Dedifferentiated amniotic fluid mesenchymal stem cell (primary cell): ENCODE data around the gene HOXA4.

Source experiments
- DNase-seq: peaks from one replicate; pipeline ENCODE4 v3.0.0-alpha.2; 2016; ENCODE audit errors: extremely low spot score

HOXA4 gene

DNA sequence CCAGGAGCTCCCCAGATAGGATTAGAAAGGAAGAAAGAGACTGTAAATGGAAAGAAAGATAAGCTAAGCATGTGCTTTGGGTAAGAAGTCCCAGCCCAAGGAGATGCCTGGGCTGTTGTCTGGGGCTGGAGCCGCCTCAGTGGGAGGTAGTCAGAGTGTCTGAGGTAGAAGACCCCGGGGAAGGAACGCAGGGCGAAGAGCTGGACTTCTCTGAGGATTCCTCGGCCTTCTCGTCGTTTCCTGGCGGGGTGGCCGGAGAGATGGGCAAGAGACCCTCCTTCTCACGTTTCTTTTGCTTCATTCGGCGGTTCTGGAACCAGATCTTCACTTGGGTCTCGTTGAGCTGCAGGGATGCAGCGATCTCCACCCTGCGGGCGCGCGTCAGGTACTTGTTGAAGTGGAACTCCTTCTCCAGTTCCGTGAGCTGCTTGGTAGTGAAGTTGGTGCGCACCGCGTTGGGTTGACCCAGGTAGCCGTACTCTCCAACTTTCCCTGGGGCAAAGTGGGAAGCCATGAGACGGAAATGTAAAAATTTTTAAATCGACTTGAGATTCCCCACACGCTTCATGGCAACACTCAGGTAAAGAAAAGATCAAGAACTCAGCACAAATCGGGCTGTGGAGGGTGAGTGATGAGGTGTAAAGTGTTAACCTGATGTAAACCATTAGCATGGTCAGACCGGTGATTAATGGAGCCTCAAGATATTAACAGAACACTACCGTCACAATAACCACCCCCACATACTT lies 36.1 kb downstream of the HOXA4 start:
- no peak for DNase-seq

DNA sequence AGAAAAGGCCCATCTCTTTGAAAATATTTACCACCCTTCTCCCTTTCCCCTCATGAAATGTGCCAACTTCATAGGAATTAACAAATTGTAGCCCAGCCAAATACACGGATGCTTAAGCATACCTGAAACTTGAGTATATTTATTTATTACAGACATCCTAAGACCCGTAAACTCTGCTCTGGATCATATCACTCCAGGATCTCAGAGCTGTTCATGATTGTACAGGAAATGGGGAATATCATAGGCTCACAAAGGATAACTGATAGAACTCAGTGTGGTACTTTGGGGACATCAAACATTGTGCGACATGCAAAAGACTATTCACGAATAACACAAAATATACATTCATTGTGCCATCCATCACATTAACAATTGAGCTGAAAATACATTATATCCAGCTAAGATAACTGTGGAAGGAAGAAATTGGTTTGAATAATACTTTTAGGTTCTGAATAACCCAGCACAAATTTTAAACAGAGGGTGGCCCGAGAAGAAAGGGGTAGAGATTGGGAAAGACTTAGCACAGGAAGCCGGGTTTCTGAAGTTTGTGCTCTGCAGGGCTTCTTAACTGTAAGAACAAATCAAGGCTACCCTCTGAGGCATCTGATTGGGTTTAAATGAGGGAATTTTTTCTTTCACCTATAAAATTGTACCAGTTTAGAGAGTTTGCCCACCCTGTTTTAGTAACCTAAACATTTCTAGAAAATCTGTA lies 37.2 kb downstream of the HOXA4 start:
- no peak for DNase-seq

DNA sequence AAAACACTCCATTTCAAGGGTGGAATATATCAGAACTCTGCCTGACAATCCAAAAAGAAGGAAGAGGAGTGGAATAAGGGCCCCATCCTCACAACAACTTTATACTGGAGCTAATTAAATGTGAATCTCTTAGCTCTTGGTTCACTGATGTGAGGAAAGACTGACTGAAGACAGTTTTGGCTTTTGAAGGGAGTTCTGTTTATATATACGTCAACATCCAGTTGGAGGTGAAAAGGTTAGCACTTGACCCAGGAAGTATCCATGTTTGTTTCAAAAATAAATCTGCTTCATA lies 37.8 kb downstream of the HOXA4 start:
- DNase-seq: no peak

DNA sequence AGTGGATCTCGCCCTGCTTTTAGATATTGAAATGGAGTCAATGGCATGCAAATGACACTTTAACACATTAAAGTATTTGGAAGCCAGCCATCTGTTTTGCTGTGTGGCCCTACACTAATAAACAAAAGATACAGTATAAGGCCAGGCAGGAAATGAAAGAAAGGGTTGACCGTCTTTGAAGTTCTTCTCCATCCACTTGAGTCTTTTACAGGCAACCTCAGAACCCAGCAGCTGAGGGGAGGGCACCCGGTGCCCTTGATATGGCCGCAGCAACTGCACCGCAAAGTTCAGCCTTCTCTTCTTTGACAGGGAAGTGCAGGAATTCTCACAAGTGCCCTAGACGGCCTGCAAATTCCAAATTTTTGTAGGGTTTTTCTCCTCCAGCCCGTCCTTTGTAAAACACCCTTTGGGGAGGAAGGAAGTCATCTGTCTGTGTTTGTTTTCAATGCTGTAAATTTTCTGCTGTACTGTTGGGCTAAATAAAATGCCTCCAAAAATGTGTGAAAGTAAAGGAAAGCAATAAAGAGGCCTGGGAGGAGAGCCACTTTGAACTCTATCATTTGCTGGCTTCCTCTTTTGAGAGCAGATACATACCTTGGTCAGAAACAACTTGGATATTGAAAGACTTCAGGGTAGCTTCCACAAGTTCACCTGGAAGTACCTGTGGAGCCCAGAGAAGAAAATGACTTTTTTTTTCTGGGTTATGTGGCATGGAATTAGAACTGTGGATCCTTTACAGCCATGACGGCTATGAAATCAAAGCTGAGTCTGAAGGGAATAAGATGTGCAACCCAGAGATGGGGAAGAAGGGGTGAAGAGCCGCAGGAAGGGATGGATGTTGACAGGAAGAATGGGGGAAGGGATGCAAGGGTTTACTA lies 38.4 kb downstream of the HOXA4 start:
- DNase-seq: no peak

DNA sequence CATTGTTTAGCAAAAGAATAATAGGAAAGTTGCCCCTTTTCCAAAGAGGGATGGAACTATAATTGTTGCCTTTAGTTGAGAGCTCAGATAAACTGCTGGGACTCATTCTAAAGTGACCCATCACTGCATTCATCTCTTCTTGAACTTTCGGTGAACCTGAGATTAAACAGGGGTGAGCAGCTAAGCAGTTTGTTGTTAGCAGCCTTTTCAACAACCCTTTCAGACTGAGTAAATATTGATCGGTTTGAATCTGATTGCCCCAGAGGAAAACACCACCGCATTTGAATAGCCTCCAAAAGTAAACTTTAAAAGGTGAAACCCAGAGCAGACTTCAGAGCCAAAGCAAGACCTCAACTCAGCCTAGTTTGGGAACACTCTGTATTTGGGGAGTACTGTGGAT lies 39.5 kb downstream of the HOXA4 start:
- no peak for DNase-seq

DNA sequence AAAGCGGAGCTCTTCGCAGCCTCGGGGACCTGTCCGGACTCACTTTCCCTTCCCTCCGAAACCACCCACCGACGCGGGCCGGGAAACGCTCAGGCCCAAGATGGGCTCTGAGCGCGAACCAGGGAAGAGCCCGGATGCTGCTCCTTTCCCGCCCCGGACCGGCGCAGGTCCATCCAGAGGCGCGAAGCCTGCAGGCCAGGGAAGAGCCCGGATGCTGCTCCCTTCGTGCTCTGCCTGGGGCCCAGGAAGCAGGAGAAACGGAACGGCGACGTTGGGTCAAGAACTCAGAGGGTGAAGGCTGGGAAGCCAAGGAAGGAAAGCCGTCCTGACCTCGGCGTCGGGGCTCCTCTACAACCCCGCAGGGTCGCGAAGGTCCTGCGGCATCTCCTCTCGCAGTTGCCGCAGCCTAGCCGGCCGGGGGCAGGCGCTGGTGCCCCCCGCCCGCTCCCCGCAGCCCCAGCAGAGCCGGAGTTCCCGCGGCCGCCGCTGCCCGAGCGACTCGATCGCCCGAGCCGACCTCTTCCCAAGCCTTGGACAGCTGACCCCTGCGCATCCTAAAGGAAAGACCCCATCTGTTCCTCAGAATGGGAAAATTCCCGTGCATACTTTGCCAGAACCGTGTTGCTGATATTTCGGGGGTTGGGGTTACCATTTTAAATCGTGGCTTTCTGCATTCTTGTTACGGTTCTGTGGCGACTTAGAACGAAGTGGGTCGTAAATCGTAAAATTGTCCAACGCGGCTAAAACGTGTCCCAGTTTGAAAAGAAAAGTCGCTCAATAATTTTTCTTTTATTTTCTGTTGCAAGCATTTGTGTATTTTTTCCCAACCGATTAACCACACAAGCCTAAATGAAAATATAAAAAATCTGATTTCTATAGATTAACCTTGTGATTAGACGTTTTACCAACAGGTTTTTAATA lies 42.3 kb downstream of the HOXA4 start:
- DNase-seq: no peak

DNA sequence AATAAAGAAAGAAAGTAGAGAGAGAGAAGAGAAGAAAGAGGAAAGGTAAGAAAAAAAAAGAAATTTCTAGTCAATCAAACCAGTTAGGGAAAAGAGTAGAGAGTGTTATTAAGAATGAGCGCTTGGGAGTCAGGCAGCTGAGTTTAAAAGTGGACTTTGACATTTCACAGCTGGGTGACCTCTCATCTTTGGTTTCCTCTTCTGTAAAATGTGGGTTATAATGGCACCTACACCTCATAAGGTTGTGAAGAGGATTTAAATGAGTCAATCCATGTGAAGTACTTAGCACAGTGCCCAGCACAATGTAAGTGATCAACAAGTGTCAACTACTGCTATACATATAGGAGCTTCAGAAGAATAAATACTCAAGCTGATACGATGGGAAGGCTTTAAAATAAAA lies 46.9 kb downstream of the HOXA4 start:
- no peak for DNase-seq

DNA sequence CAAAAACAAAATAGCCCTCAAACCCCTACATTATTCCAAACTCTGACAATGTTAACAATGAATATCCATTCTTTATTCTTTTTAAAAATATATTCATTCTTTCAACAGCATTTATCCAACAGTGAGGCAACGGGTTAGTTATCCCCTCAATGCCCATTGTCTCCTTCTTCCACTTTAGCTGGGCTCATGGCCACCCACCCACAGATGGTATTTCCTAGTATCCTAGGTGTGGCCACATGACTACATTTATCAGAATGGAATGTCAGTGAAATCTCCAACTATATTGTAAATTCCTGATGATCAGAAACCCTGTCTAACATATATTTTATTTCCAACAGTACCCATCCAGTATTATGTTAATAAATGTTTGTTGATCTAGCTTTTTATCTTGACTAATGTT lies 48.4 kb downstream of the HOXA4 start:
- DNase-seq: no peak

DNA sequence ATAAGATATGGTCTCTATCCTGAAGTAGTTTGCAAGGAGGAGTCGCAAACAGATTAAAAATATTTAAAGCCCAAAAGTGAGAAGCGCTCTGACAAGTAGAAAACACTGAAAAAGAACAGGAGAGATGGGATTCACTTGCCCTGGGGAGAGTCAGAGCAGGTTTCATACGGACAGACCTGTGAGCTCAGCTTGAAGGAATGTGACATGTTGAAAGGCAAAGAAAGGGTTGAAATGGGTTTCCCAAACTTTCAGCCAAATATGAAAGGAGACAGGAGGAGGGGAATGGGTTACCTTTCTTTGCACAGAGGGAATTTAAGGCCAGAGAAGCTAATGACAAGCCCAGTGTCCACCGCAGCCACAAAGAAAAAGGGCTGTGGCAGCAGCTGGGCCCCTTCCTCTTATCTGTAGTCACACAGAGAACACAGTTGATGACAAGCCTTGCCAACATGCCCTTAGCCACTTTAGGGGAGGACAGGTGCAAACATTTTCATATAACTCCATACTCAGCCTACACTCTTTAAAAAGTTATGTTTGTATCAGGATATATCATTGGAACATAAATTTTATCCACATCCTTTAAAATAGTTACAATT lies 49.6 kb downstream of the HOXA4 start:
- DNase-seq: no peak

DNA sequence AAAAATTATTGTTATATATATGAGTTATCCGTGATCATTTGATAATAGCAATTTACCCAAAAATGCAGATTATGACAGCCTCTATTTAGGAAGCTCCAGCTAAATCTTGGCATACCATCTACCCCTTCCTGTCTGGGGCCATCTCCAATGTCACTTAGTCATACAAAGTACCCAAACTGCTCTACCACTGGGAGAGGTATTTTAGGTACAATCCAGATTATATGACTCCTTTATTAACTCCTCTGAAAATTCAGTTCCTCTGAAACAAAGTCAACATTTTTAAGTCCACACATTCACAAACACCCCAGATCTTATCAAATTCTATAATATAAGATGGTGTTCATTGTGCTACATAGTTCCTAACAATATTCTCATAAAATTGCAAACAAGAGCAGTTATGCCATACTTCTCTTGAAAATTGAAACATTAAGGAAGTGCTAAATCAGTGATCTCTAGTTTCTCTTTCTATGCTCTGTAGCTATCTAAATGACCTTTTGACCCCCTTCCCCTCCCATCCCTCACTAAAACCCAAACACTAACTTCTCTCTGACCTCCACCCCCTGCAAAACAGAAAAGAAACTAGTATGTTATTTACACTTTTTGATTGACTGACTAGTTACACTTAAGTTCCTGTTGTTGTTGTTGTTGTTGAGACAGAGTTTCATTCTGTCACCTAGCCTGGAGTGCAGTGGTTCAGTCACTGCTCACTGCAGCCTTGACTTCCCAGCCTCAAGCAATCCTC lies 51.2 kb downstream of the HOXA4 start:
- DNase-seq: no peak

DNA sequence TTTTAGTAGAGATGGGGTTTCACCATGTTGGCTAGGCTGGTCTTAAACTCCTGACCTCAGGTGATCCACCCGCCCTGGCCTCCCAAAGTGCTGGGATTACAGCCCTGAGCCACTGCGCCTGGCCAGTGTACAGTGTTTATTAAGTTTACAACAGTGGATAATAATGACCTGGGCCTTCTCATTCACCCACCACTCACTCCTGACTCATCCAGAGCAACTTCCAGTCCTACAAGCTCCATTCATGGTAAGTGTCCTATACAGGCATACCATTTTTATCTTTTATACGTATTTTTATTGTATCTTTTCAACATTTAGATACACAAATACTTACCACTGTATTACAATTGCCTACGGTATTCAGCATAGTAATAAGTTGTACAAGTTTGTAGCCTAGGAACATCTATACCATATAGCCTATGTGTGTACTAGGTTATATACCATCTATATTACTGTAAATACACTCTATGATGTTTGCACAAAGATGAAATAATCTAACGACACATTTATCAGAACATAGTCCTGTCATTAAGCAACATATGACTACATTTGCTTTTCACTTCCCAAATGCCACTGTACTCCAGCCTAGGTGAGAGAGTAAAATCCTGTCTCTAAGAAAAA lies 51.8 kb downstream of the HOXA4 start:
- DNase-seq: no peak
